ENCODE data around the gene POPDC2.
A peak's percentile ranks its signal among the peaks of the same experiment; 100 is the strongest.

Gene POPDC2, protein sequence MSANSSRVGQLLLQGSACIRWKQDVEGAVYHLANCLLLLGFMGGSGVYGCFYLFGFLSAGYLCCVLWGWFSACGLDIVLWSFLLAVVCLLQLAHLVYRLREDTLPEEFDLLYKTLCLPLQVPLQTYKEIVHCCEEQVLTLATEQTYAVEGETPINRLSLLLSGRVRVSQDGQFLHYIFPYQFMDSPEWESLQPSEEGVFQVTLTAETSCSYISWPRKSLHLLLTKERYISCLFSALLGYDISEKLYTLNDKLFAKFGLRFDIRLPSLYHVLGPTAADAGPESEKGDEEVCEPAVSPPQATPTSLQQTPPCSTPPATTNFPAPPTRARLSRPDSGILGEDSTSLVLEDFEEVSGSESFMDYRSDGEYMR

DNA sequence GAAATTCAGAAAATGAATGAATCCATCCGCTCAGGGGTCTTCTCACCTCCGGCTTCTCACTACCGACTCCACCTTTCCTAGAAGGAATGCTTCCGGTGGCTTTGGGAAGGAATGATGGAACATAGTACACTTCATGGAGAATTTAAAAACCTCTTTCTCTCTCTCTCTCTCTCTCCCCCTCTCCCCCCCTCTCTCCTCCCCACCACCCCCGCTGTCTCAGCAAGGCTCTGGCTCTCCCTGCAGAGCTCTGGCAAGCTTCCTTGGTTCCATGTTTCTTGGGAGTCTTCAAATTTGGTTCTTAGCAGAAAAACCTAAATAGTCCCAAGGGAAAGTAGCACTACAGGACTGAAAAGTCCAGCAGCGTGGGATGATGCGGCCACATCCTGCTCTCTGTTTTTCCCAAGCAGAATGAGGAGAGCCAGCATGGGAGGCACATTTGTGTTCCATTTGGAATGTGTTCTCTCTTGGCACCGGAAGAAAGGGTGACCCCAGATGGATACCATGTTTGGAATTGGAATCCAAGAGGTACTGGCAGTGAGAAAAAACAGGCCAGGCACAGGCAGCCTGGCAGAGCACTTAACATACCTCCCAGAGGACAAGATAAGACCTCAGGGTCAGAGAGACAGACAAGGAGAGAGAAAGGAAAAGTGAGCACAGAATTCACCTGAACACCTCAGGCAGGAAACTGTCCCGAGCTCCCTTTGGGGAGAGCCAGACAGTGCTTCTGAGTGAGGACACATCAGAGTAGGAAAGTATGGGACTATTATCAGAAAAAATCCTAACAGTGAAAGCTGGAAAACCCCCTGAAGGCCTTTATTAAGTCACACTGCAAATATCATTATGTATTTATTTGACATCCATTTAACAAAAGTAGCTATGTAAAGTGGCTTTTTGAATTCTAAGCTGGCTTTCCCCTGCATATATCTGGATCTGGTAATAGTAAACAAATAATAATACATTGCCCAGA lies at the start of gene POPDC2:
POPDC2 (minus strand) TSS at position 116 of the 967 bp plus-strand sequence. CDS start 166 bp downstream, outside the sequence.
- Mint-ChIP-seq H3K27me3 (no peaks in the 10 kb centered on the region), H3K4me1 (ENCODE audit: low read depth) (peaks cover 78% of the 10 kb centered on the region), H3K27ac (peak within 1 kb of the TSS; percentile 71), H3K9me3 (no peaks in the 10 kb centered on the region), H3K36me3 (ENCODE audit: low read depth) (no peaks in the 10 kb centered on the region), H3K4me3 (no peak within 1 kb of the TSS)
- intact Hi-C loops (cut with micrococcal nuclease), result loop anchor here (5.0 kb wide), 1 partner anchor 33 kb away; no protein-coding TSS in a partner anchor

DNA sequence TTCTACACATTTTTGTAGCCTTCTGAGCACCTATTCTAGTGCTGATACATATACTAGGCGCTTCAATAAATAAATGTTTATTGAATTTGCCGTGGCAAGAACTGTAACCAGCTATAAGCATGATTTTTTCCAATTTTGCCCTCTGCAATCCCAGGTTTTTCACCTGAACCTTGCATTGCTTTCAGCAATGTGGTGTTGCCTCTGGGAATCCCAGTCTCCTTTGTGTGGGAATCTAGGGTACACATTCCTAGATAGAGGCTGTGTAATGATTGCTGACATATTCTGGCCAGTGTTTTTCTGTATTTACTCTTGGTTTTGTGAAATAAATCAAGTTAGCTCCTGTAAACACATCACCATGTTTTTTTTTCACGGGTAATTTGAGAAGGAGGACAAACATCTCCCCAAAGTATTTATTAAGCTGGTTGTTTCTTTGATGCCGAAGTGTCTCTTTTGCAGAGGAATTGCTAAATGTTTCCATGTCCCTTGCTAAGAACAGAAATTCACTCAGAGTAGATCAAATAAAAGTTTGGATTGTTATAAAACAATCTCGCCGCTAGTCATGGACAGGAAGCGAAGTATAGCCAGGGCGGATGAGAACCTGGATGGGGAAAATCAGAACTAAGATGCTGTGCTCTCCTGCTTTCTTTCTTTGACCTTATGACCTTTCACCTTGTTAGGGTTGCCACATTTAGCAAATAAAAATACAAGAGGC lies 43.6 kb upstream of the POPDC2 start:
- no peak overlapping the region for H3K4me3 Mint-ChIP-seq
- peaks cover 33% of the 10 kb centered on the region for H3K4me1 Mint-ChIP-seq (ENCODE audit: low read depth)
- peak overlapping the region; percentile 43 for H3K27ac Mint-ChIP-seq
- peaks cover 12% of the 10 kb centered on the region for H3K9me3 Mint-ChIP-seq
- H3K36me3 Mint-ChIP-seq (ENCODE audit: low read depth), result peaks cover 6% of the 10 kb centered on the region
- peaks cover 16% of the 10 kb centered on the region for H3K27me3 Mint-ChIP-seq
- intact Hi-C loops (cut with micrococcal nuclease), result loop anchor here (2.0 to 10.0 kb wide), 2 partner anchors 391 to 641 kb away; partner anchors contain the start of genes GSK3B and LRRC58

DNA sequence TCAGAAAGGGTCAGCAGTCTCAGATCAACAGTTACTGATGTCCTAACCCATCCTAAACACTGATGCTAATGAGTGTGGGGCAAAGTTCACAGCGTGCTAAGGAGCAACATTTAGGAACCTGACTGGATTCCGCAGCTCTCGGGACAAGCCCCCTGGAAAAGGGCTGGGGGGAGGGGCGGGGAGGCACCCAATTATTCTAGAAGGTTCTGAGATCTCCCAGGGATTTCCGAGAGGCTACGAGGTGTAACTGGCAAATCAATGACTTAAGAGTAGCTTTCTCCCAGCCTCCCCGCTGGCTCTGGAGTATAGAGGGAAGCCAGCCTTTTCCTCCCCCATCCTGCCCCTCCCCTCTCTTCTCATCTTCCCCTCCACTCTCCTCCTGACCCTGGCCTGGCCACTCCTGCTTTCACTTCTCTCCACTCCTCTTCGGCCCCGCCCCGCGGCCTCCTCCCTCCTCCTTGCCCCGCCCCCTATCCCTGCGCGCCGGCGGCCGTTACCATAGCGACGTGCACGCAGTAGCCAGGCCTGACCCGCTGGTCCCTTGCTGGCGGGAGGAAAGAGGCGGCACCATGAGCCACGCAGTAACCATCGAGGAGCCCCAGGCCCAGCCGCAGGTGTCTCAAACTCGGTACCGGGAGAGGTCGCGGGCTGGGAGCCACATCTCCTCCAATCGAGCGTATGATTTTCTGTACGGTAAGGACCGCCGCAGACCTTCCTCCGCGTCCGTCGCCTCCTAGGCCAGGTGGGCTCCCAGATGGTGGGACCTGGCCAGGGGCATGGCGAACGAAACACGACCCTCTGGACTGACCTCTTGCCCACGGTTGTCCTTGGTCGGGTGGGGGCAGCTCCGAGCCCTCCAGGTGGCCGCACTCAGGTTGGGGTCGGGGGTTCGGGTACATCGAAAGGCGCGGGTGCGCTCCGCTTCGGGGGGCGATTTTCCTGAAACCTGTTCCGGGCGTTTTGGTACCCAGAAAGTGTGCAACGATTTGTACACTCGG lies 42.4 kb upstream of the POPDC2 start, which contains the start of gene CFAP91:
CFAP91 (plus strand) TSS at position 493 of the 998 bp plus-strand sequence; CDS start at position 570, 77 bp downstream.
- peak within 1 kb of the TSS; percentile 43 for H3K27ac Mint-ChIP-seq
- H3K27me3 Mint-ChIP-seq, result peaks cover 16% of the 10 kb centered on the region
- peak within 1 kb of the TSS; percentile 65 for H3K4me3 Mint-ChIP-seq
- H3K9me3 Mint-ChIP-seq, result peaks cover 12% of the 10 kb centered on the region
- peaks cover 33% of the 10 kb centered on the region for H3K4me1 Mint-ChIP-seq (ENCODE audit: low read depth)
- peaks cover 6% of the 10 kb centered on the region for H3K36me3 Mint-ChIP-seq (ENCODE audit: low read depth)
- intact Hi-C loops (cut with micrococcal nuclease), result loop anchor here (2.0 to 10.0 kb wide), 2 partner anchors 392 to 642 kb away; partner anchors contain the start of genes GSK3B and LRRC58

DNA sequence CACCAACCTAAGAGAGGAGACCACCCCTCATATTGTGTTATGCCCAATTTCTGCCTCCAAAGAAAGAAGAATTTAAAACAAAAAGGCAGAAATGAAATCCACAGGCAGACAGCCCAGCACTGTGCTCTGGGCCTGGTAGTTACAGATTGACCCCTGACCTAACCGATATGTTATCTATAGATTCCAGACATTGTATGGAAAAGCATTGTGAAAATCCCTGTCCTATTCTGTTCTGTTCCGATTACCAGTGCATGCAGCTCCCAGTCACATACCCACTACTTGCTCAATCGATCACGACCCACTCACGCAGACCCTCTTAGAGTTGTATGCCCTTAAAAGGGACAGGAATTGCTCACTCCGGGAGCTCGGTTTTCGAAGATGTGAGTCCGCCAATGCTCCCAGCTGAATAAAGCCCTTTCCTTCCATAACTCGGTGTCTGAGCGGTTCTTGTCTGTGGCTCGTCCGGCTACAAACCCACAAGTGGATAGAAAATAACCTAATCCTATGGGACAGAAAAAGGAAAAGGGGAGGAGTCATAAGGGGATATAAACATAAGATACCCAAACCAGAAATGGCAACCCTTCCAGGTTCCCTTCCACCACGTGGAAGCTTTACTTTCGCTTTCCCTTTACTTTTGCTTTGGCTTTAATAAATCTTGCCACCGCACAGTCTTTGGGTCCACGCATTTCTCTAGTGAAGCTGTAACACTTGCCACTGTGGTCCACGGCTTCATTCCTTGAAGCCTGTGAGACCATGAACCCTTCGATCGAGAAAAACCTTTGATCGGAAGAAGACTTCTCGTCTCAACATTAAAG lies 40.7 kb upstream of the POPDC2 start:
- H3K27me3 Mint-ChIP-seq, result peaks cover 16% of the 10 kb centered on the region
- peak overlapping the region; percentile 87 for H3K27ac Mint-ChIP-seq
- H3K4me3 Mint-ChIP-seq, result no peak overlapping the region
- H3K9me3 Mint-ChIP-seq, result peaks cover 12% of the 10 kb centered on the region
- peaks cover 33% of the 10 kb centered on the region for H3K4me1 Mint-ChIP-seq (ENCODE audit: low read depth)
- intact Hi-C loops (cut with micrococcal nuclease), result loop anchor here (10.0 kb wide), 1 partner anchor 644 kb away; the partner anchor contains the start of gene LRRC58
- H3K36me3 Mint-ChIP-seq (ENCODE audit: low read depth), result peaks cover 6% of the 10 kb centered on the region

DNA sequence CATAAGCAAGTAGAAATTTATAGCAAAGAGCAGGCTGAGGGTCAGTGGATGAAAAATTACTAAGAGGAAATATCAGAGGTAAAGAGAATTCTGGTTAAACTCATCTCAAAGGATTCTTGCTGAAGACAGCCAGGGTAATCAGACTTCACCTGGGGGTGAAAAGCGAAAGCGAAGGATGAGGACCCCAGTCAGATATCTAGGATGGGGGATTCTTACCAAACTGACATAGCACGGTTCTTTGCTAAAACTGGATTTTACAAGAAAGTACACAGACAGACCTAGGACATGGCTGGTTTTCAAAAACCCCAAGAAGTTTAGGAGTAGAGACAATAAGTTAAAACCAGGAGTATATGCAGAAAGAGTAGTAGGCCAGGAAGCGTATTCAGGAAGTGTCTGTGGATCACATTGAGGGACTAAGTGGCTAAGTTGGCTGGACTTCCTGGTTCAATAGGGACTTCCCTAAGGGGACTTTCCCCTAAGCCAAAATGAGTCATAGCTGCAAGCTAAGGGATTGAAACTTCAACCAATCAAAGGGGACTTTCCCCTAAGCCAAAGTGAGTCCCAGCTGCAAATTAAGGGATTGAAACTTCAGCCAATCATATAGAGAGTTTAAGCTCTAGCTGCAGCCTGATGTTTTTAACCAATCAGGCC lies 40.0 kb upstream of the POPDC2 start:
- H3K4me1 Mint-ChIP-seq (ENCODE audit: low read depth), result peaks cover 33% of the 10 kb centered on the region
- peaks cover 12% of the 10 kb centered on the region for H3K9me3 Mint-ChIP-seq
- intact Hi-C loops (cut with micrococcal nuclease), result loop anchor here (10.0 kb wide), 1 partner anchor 644 kb away; the partner anchor contains the start of gene LRRC58
- peak overlapping the region; percentile 87 for H3K27ac Mint-ChIP-seq
- H3K36me3 Mint-ChIP-seq (ENCODE audit: low read depth), result peaks cover 6% of the 10 kb centered on the region
- H3K4me3 Mint-ChIP-seq, result no peak overlapping the region
- H3K27me3 Mint-ChIP-seq, result peaks cover 14% of the 10 kb centered on the region

DNA sequence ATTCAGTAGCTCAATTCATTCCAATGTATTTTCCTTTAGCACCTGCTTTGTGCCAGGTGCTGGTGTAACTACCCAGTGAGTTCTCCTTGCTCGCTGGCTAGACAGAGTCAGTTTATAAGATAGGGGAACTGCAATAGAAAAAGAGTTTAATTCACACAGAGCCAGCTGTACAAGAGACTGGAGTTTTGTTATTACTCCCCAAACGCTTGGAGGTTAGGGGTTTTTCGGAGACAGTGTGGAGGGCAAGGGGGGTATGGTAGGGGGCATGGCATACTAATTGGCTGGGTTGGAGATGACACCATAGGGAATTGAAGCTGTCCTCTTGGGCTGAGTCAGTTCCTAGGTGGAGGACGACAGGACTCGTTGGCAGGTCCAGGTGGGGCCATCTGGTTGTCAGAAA lies 37.0 kb upstream of the POPDC2 start:
- intact Hi-C loops (cut with micrococcal nuclease), result no loop called here
- Mint-ChIP-seq H3K9me3 (peaks cover 12% of the 10 kb centered on the region), H3K4me3 (no peak overlapping the region), H3K27me3 (no peaks in the 10 kb centered on the region), H3K36me3 (ENCODE audit: low read depth) (peaks cover 6% of the 10 kb centered on the region), H3K4me1 (ENCODE audit: low read depth) (peaks cover 22% of the 10 kb centered on the region), H3K27ac (no peak overlapping the region)

DNA sequence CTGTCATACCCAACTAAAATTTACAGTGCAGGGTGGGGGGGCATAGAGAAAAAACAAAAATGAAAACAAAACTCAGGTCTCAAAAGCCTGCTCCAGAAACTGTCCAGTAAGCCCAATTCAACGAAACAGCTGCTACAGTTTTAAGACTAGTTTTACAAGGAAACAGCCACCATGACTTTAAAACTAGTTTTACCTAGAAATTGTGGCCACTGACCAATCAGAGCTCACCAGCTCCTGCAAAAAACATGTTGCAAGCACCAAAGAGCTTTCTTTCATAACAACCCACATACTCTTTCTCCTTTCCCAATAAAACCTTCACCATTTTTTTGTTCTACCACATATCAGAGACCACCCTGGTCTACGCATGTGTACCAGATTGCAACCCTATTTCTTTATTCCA lies 35.1 kb upstream of the POPDC2 start:
- intact Hi-C loops (cut with micrococcal nuclease), result no loop called here
- H3K27me3 Mint-ChIP-seq, result no peaks in the 10 kb centered on the region
- peaks cover 6% of the 10 kb centered on the region for H3K36me3 Mint-ChIP-seq (ENCODE audit: low read depth)
- H3K4me3 Mint-ChIP-seq, result no peak overlapping the region
- no peak overlapping the region for H3K27ac Mint-ChIP-seq
- peaks cover 12% of the 10 kb centered on the region for H3K9me3 Mint-ChIP-seq
- H3K4me1 Mint-ChIP-seq (ENCODE audit: low read depth), result peaks cover 14% of the 10 kb centered on the region

DNA sequence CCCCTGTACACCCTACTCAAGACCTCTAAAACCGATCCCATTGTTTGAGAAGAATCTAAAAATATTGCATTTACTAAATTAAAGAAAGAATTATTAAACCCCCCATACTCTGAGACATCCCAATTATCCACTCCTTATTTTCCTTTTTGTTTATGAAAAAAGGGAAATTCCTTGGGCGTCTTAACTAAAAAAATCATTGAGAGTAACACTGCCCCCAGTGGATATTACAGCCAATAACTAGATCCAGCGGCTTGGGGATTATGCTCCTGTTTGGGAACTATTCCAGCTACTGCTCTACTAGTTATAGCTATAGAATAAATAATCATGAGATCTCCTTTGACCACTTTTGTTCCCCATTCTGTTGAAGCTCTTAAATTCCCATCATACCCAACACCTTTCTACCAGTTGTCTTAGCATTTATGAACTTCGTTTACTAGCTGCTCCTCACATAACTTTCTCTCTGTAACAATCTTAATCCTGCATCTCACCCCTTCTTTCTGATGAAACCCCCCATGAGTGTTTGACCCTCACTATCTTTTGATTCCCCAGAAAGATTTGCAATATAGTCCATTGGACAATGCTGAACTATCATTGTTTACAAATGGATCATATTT lies 29.8 kb upstream of the POPDC2 start:
- H3K27me3 Mint-ChIP-seq, result no peaks in the 10 kb centered on the region
- H3K27ac Mint-ChIP-seq, result no peak overlapping the region
- no peaks in the 10 kb centered on the region for H3K36me3 Mint-ChIP-seq (ENCODE audit: low read depth)
- H3K9me3 Mint-ChIP-seq, result no peaks in the 10 kb centered on the region
- H3K4me1 Mint-ChIP-seq (ENCODE audit: low read depth), result peaks cover 5% of the 10 kb centered on the region
- intact Hi-C loops (cut with micrococcal nuclease), result no loop called here
- H3K4me3 Mint-ChIP-seq, result no peak overlapping the region

DNA sequence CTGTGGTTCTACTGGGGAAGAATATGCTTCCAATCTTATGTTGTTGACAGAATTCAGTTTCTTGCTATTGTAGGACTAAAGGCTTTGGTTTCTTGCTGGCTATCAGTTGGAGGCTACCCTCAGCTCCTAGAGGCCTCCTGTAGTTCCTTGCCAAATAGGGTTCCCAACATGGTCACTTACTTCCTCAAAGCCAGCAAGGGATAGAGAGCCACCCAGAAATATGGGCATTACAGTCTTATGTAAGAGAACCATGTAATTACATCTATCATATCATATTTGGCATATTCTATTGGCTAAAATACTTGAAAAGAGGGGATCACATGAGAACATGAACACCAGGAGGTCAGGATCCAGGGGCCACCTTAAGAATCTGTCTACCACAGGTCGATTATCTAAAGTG lies 23.0 kb upstream of the POPDC2 start:
- intact Hi-C loops (cut with micrococcal nuclease), result loop anchor here (10.0 kb wide), 1 partner anchor 539 kb away; the partner anchor contains the start of gene TEX55
- H3K4me3 Mint-ChIP-seq, result no peak overlapping the region
- H3K27me3 Mint-ChIP-seq, result no peaks in the 10 kb centered on the region
- H3K4me1 Mint-ChIP-seq (ENCODE audit: low read depth), result no peaks in the 10 kb centered on the region
- H3K36me3 Mint-ChIP-seq (ENCODE audit: low read depth), result no peaks in the 10 kb centered on the region
- no peaks in the 10 kb centered on the region for H3K9me3 Mint-ChIP-seq
- no peak overlapping the region for H3K27ac Mint-ChIP-seq

DNA sequence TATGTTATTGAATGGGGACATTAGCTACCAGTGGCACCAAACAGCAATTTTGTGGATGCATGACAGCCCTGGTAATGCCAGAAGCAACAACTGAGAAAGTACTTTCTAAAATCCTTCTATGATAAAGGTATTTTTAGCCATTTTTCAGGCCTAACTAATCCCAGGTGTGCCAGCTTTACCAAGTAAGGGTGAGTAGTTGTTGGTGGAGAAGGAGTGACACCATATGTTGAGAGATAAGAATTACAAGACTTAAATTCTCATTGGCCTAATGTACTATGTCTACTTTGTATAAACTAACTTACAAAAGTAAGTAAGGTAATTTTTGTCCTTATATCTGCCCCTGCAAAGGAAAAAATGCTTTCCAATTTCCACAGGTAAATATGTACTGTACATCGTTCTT lies 20.9 kb upstream of the POPDC2 start:
- H3K27ac Mint-ChIP-seq, result no peak overlapping the region
- peaks cover 14% of the 10 kb centered on the region for H3K36me3 Mint-ChIP-seq (ENCODE audit: low read depth)
- intact Hi-C loops (cut with micrococcal nuclease), result loop anchor here (10.0 kb wide), 1 partner anchor 536 kb away; the partner anchor contains the start of gene TEX55
- H3K9me3 Mint-ChIP-seq, result no peaks in the 10 kb centered on the region
- no peak overlapping the region for H3K4me3 Mint-ChIP-seq
- H3K27me3 Mint-ChIP-seq, result no peaks in the 10 kb centered on the region
- peaks cover 8% of the 10 kb centered on the region for H3K4me1 Mint-ChIP-seq (ENCODE audit: low read depth)

DNA sequence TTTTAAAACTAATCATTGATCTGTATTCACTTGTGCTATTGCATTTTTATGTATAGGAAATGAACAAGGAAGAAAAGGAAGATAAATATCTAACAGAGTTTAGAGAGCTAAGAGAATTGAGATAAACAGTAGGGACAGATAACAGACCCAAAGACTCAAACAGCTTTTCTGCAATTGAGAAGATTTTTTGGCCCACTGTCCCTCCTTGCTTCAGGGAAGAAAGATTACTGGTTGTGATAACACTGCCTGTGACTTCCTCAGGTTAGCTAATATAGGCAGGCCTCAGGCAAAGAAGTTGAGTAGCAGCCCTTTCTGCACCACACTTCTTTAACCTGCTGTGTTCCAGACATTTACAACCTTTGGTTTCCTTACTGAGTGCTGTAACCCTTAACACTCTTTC lies 19.5 kb upstream of the POPDC2 start:
- Mint-ChIP-seq H3K4me3 (no peak overlapping the region), H3K4me1 (ENCODE audit: low read depth) (peaks cover 16% of the 10 kb centered on the region), H3K27me3 (no peaks in the 10 kb centered on the region), H3K36me3 (ENCODE audit: low read depth) (peaks cover 20% of the 10 kb centered on the region), H3K9me3 (no peaks in the 10 kb centered on the region), H3K27ac (no peak overlapping the region)
- intact Hi-C loops (cut with micrococcal nuclease), result loop anchor here (5.0 to 10.0 kb wide), 5 partner anchors 43 to 535 kb away; partner anchors contain the start of genes POGLUT1, TEX55 and TMEM39A
